TTC549 (cell line): ENCODE results near the gene C6orf52.

ENCODE experiments used
- FAIRE-seq: peaks from 2 replicates; lab custom pipeline; 2012; peaks lifted over from hg19 to GRCh38; lab: Jason Lieb, UNC

The C6orf52 gene

GRCh38 chr6:10644225-10644624 lies 50.2 kb downstream of the C6orf52 start:
- no peak for FAIRE-seq

GRCh38 chr6:10643201-10643651 lies 51.2 kb downstream of the C6orf52 start:
- FAIRE-seq: no peak

GRCh38 chr6:10641528-10641927 lies 52.9 kb downstream of the C6orf52 start:
- FAIRE-seq: no peak

- no peak for FAIRE-seq
Measured at GRCh38 chr6:10640412-10640811, 54.0 kb downstream of the C6orf52 start.

GRCh38 chr6:10633216-10633615 lies 61.2 kb downstream of the C6orf52 start:
- FAIRE-seq: no peak

GRCh38 chr6:10630178-10630577 lies 64.2 kb downstream of the C6orf52 start:
- no peak for FAIRE-seq

GRCh38 chr6:10627800-10628199 lies 66.6 kb downstream of the C6orf52 start:
- FAIRE-seq: no peak

- no peak for FAIRE-seq
Measured at GRCh38 chr6:10626154-10626741, 68.2 kb downstream of the C6orf52 start.

GRCh38 chr6:10624836-10625235 lies 69.6 kb downstream of the C6orf52 start:
- FAIRE-seq: no peak

- no peak for FAIRE-seq
Measured at GRCh38 chr6:10621847-10622246, 72.6 kb downstream of the C6orf52 start.
